H9 (cell line): ENCODE measurements around the gene DMRT3. TPM values are rescaled to one million over a fixed set of nuclear protein-coding genes. Genes with fewer than 3 reads are reported as not detected.
A peak's percentile ranks its signal among the peaks of the same experiment; 100 is the strongest.

Experiments used
- DNase-seq: peaks from one replicate; pipeline ENCODE4 v3.0.0-alpha.2; 2017
- H2AFZ ChIP-seq: one replicate; pipeline ENCODE4 v1.6.1; 2013; ENCODE audit warnings: mild to moderate bottlenecking, low read length, control low read depth, moderate library complexity
- H2AK5ac ChIP-seq: 2 replicates; pipeline ENCODE4 v1.6.1; 2013; ENCODE audit warnings: low read length, control low read depth, mixed read lengths; ENCODE audit not compliant: insufficient read length
- H2BK120ac ChIP-seq: one replicate; pipeline ENCODE4 v1.6.1; 2013; ENCODE audit warnings: low read depth, mild to moderate bottlenecking, low read length, control low read depth, inconsistent platforms; ENCODE audit not compliant: poor library complexity, severe bottlenecking
- H2BK12ac ChIP-seq: 2 replicates; pipeline ENCODE4 v1.6.1; 2013; ENCODE audit warnings: low read length, control low read depth, mixed read lengths, low read depth; ENCODE audit not compliant: insufficient read length
- H2BK15ac ChIP-seq: 2 replicates; pipeline ENCODE4 v1.6.1; 2013; ENCODE audit warnings: low read depth, low read length, control low read depth
- H2BK20ac ChIP-seq: one replicate; pipeline ENCODE4 v1.6.1; 2013; ENCODE audit warnings: low read depth, mild to moderate bottlenecking, low read length, control low read depth, inconsistent platforms; ENCODE audit not compliant: poor library complexity, severe bottlenecking
- H2BK5ac ChIP-seq: 2 replicates; pipeline ENCODE4 v1.6.1; 2013; ENCODE audit warnings: low read length, control low read depth, mixed read lengths; ENCODE audit not compliant: insufficient read length
- H3K14ac ChIP-seq: 2 replicates; pipeline ENCODE4 v1.6.1; 2013; ENCODE audit warnings: low read length, control low read depth; ENCODE audit not compliant: insufficient read depth
- H3K18ac ChIP-seq: 2 replicates; pipeline ENCODE4 v1.6.1; 2013; ENCODE audit warnings: low read depth, mild to moderate bottlenecking, mixed read lengths, low read length, control low read depth; ENCODE audit not compliant: insufficient read length
- H3K23ac ChIP-seq: 2 replicates; pipeline ENCODE4 v1.6.1; 2013; ENCODE audit warnings: low read length, control low read depth, mixed read lengths, low read depth; ENCODE audit not compliant: insufficient read length
- H3K23me2 ChIP-seq: 2 replicates; pipeline ENCODE4 v1.6.1; 2013; ENCODE audit warnings: low read depth, mild to moderate bottlenecking, mixed read lengths, low read length, control low read depth; ENCODE audit not compliant: insufficient read length, poor library complexity, severe bottlenecking
- H3K27ac ChIP-seq: 2 replicates; pipeline ENCODE4 v1.5.1; 2013; ENCODE audit warnings: low read length, control low read depth, mixed read lengths, low read depth; ENCODE audit not compliant: insufficient read length
- H3K27me3 ChIP-seq: 2 replicates; pipeline ENCODE4 v1.6.1; 2013; ENCODE audit warnings: low read length, control low read depth, inconsistent platforms; ENCODE audit not compliant: insufficient read depth
- H3K4ac ChIP-seq: 2 replicates; pipeline ENCODE4 v1.6.1; 2013; ENCODE audit warnings: low read depth, mild to moderate bottlenecking, control low read depth, inconsistent platforms, low read length, moderate library complexity
- H3K4me1 ChIP-seq: 2 replicates; pipeline ENCODE4 v1.6.1; 2013; ENCODE audit warnings: low read length, control low read depth, inconsistent platforms; ENCODE audit not compliant: insufficient read depth
- H3K4me2 ChIP-seq: 2 replicates; pipeline ENCODE4 v1.6.1; 2013; ENCODE audit warnings: low read length, control low read depth, mixed read lengths; ENCODE audit not compliant: insufficient read length, insufficient read depth
- H3K56ac ChIP-seq: 2 replicates; pipeline ENCODE4 v1.6.1; 2013; ENCODE audit warnings: low read depth, mild to moderate bottlenecking, mixed read lengths, low read length, control low read depth; ENCODE audit not compliant: insufficient read length
- H3K79me1 ChIP-seq: 2 replicates; pipeline ENCODE4 v1.6.1; 2013; ENCODE audit warnings: low read depth, mild to moderate bottlenecking, moderate library complexity, low read length, control low read depth, inconsistent platforms; ENCODE audit not compliant: insufficient read depth, poor library complexity, severe bottlenecking
- H3K79me2 ChIP-seq: 2 replicates; pipeline ENCODE4 v1.6.1; 2013; ENCODE audit warnings: low read length, control low read depth, inconsistent platforms; ENCODE audit not compliant: insufficient read depth
- H3K9ac ChIP-seq: 2 replicates; pipeline ENCODE4 v1.6.1; 2013; ENCODE audit warnings: low read length, control low read depth, mixed read lengths; ENCODE audit not compliant: insufficient read length; ENCODE audit errors: extremely low read depth
- H3K9me3 ChIP-seq: one replicate; pipeline ENCODE4 v1.6.1; 2013; ENCODE audit warnings: low read depth, low read length, inconsistent platforms; ENCODE audit not compliant: control insufficient read depth
- H3T11ph ChIP-seq: one replicate; pipeline ENCODE4 v1.6.1; 2013; ENCODE audit warnings: mild to moderate bottlenecking, low read length, control low read depth, inconsistent platforms
- H4K20me1 ChIP-seq: one replicate; pipeline ENCODE4 v1.6.1; 2013; ENCODE audit not compliant: control insufficient read depth, insufficient read length, insufficient read depth
- H4K5ac ChIP-seq: 2 replicates; pipeline ENCODE4 v1.6.1; 2013; ENCODE audit warnings: low read depth, mild to moderate bottlenecking, mixed read lengths, low read length, control low read depth; ENCODE audit not compliant: insufficient read length
- H4K8ac ChIP-seq: replicated peaks from 2 replicates; pipeline ENCODE4 v1.6.1; 2013; ENCODE audit warnings: low read length, control low read depth, mixed read lengths, low read depth; ENCODE audit not compliant: insufficient read length
- H4K91ac ChIP-seq: 2 replicates; pipeline ENCODE4 v1.6.1; 2013; ENCODE audit warnings: low read depth, mild to moderate bottlenecking, moderate library complexity, mixed read lengths, low read length, control low read depth; ENCODE audit not compliant: insufficient read length
- H3K27ac Mint-ChIP-seq, 3 experiments: 2 replicates in 2 of 3; 3 replicates in 1 of 3; pipeline ENCODE4 v1.8.0; 2020 to 2021; ENCODE audit warnings: mixed read lengths in 3 of 3, mild to moderate bottlenecking in 1 of 3, moderate library complexity in 1 of 3
- H3K27me3 Mint-ChIP-seq: 2 replicates; pipeline ENCODE4 v1.8.0; 2021; ENCODE audit warnings: low read depth, mild to moderate bottlenecking, moderate library complexity, mixed read lengths
- H3K36me3 Mint-ChIP-seq, 3 experiments: 2 replicates in 2 of 3; 3 replicates in 1 of 3; pipeline ENCODE4 v1.8.0; 2020 to 2021; ENCODE audit warnings: low read depth in 3 of 3, mixed read lengths in 3 of 3; ENCODE audit not compliant: insufficient read depth in 1 of 3
- H3K4me1 Mint-ChIP-seq, 2 experiments: 2 replicates each; pipeline ENCODE4 v1.8.0; 2020; ENCODE audit warnings: mixed read lengths in 2 of 2
- H3K4me3 Mint-ChIP-seq, 2 experiments: 2 replicates in 1 of 2; 3 replicates in 1 of 2; pipeline ENCODE4 v1.8.0; 2020 to 2021; ENCODE audit warnings: mild to moderate bottlenecking in 2 of 2, mixed read lengths in 2 of 2, moderate library complexity in 1 of 2
- H3K9me3 Mint-ChIP-seq, 2 experiments: 2 replicates in 1 of 2; 3 replicates in 1 of 2; pipeline ENCODE4 v1.8.0; 2020; ENCODE audit warnings: mild to moderate bottlenecking in 2 of 2, mixed read lengths in 2 of 2, moderate library complexity in 1 of 2
- CTCF ChIP-seq: fragments of 200-600 bp; sonication (generic); conservative IDR thresholded peaks from 3 replicates; pipeline ENCODE4 v1.8.0; 2021; ENCODE audit warnings: antibody characterized with exemption, mild to moderate bottlenecking
- WGBS: extraction: QIAGEN DNeasy Blood & Tissue Kit; methylation state at CpG from one replicate; pipeline ENCODE4 v1.1.7; 2013; ENCODE audit warnings: missing lambda C conversion rate, low lambda C conversion rate, mixed read lengths; ENCODE audit not compliant: insufficient read length; ENCODE audit errors: extremely low coverage; 5-methylcytosine and 5-hydroxymethylcytosine counted together
- total RNA-seq: library from RNA; stranded (reverse); gene quantifications from 2 replicates; pipeline ENCODE4 v1.2.1, GENCODE V29; 2021

DMRT3 gene
- total RNA-seq, 1 experiment from 2014 or later, result not detected

GRCh38 chr9:967436-967835 lies 9.0 kb upstream of the DMRT3 start:
- no peaks in the 10 kb centered on the region; a peak in 3 of 5 replicates for H3K9me3 Mint-ChIP-seq
- peak overlapping the region; percentile 58 for H3K4me2 ChIP-seq
- no CpG with 5 or more reads among the region's 6 CpGs for WGBS

More at GRCh38 chr9:967436-967835, 9.0 kb upstream of the DMRT3 start:
- no peak overlapping the region; a peak in 1 of 7 replicates for H3K27ac Mint-ChIP-seq
- Histone ChIP-seq H3K79me2 (no peaks in the 10 kb centered on the region), H3K4me1 (peaks cover 2% of the 10 kb centered on the region; the same call in 1 of the 2 replicates), H3K14ac (no peak overlapping the region), H4K8ac (no peak overlapping the region), H4K5ac (no peak overlapping the region), H3K18ac (no peak overlapping the region), H3K79me1 (no peaks in the 10 kb centered on the region), H2BK15ac (no peak overlapping the region), H2BK12ac (no peak overlapping the region), H2BK120ac (no peak overlapping the region), H3K9ac (no peak overlapping the region), H2BK20ac (no peak overlapping the region), H4K91ac (no peak overlapping the region), H2BK5ac (no peak overlapping the region), H2AK5ac (no peak overlapping the region), H3T11ph (no peak overlapping the region), H2AFZ (no peak overlapping the region), H3K27ac (no peak overlapping the region), H3K27me3 (peaks cover 40% of the 10 kb centered on the region; the same call in 1 of the 2 replicates), H3K9me3 (no peaks in the 10 kb centered on the region), H3K23me2 (peaks cover 17% of the 10 kb centered on the region), H3K56ac (no peak overlapping the region), H3K4ac (no peak overlapping the region), H4K20me1 (no peaks in the 10 kb centered on the region), H3K23ac (no peak overlapping the region)
- peak overlapping the region in 1 of 2 experiments; percentile 71; a peak in 3 of 5 replicates for H3K4me3 Mint-ChIP-seq
- no peaks in the 10 kb centered on the region; a peak in 1 of 7 replicates for H3K36me3 Mint-ChIP-seq
- H3K27me3 Mint-ChIP-seq, result peaks cover 98% of the 10 kb centered on the region
- peaks cover 16 to 30% of the 10 kb centered on the region in 2 experiments for H3K4me1 Mint-ChIP-seq
- peak; percentile 44 for DNase-seq
- TF ChIP-seq CTCF, result no peak
